H1 (cell line): ENCODE measurements around the gene PAF1. TPM values are rescaled to one million over a fixed set of nuclear protein-coding genes. Genes with fewer than 3 reads are reported as not detected.

ENCODE experiments used
- CTCF ChIA-PET: fragments of 300-600 bp; sonication (Branson Sonifier 250); formaldehyde crosslinking; loops from one replicate; lab custom pipeline; 2021; ENCODE audit not compliant: partially characterized antibody; lab: Charles Lee
- POLR2A ChIA-PET: fragments of 300-600 bp; sonication (Branson Sonifier 250); formaldehyde crosslinking; loops from one replicate; lab custom pipeline; 2021; ENCODE audit warnings: inconsistent platforms; ENCODE audit not compliant: partially characterized antibody; lab: Charles Lee
- DNase-seq, 2 experiments: peaks; one replicate each; pipeline versions ENCODE4 v3.0.0 to v3.0.0-alpha.2; 2010 to 2022; ENCODE audit warnings: low spot score in 2 of 2, low read depth in 1 of 2, mixed read lengths in 1 of 2
- FAIRE-seq: peaks from 2 replicates; lab custom pipeline; 2011; peaks lifted over from hg19 to GRCh38; lab: Jason Lieb, UNC
- H2AFZ ChIP-seq: 2 replicates; pipeline ENCODE4 v1.8.1; 2012; ENCODE audit warnings: low read length, inconsistent platforms
- H2AK5ac ChIP-seq: 2 replicates; pipeline ENCODE4 v1.6.1; 2013; ENCODE audit warnings: low read depth, low read length
- H2BK120ac ChIP-seq: replicated peaks from 2 replicates; pipeline ENCODE3; 2013; ENCODE audit warnings: low read depth, low read length, inconsistent platforms
- H2BK12ac ChIP-seq: 2 replicates; pipeline ENCODE4 v1.6.1; 2013; ENCODE audit warnings: low read depth, low read length
- H2BK15ac ChIP-seq: 2 replicates; pipeline ENCODE4 v1.6.1; 2013; ENCODE audit warnings: low read length
- H2BK20ac ChIP-seq: 2 replicates; pipeline ENCODE4 v1.6.1; 2013; ENCODE audit warnings: low read length
- H2BK5ac ChIP-seq: 2 replicates; pipeline ENCODE4 v1.6.1; 2013; ENCODE audit warnings: low read depth, low read length
- H3K14ac ChIP-seq: 2 replicates; pipeline ENCODE4 v1.6.1; 2013; ENCODE audit warnings: inconsistent platforms; ENCODE audit not compliant: insufficient read length
- H3K18ac ChIP-seq: 2 replicates; pipeline ENCODE4 v1.6.1; 2013; ENCODE audit warnings: low read length; ENCODE audit errors: extremely low read depth
- H3K23ac ChIP-seq: 2 replicates; pipeline ENCODE4 v1.6.1; 2013; ENCODE audit warnings: inconsistent platforms; ENCODE audit not compliant: insufficient read length
- H3K23me2 ChIP-seq: 2 replicates; pipeline ENCODE4 v1.6.1; 2013; ENCODE audit warnings: low read depth, low read length
- H3K27ac ChIP-seq: 2 replicates; pipeline ENCODE4 v1.6.1; 2011; ENCODE audit warnings: low read depth, low read length, inconsistent platforms
- H3K27me3 ChIP-seq, 4 experiments: replicated peaks in 1 of 4; 1 replicate in 1 of 4; 2 replicates in 3 of 4; pipeline versions ENCODE4 v1.6.1 to v1.8.1; 2011 to 2013; ENCODE audit warnings: low read length in 3 of 4, mild to moderate bottlenecking in 3 of 4, inconsistent platforms in 2 of 4, mixed read lengths in 2 of 4, moderate library complexity in 1 of 4; ENCODE audit not compliant: control insufficient read depth in 3 of 4, insufficient read depth in 3 of 4; ENCODE audit errors: extremely low read depth in 1 of 4
- H3K36me3 ChIP-seq, 4 experiments: 2 replicates each; pipeline versions ENCODE4 v1.6.1 to v1.8.1; 2011 to 2013; ENCODE audit warnings: mild to moderate bottlenecking in 4 of 4, low read length in 3 of 4, moderate library complexity in 2 of 4, control low read depth in 1 of 4, inconsistent platforms in 1 of 4; ENCODE audit not compliant: insufficient read depth in 4 of 4, control insufficient read depth in 2 of 4
- H3K4ac ChIP-seq: replicated peaks from 2 replicates; pipeline ENCODE3; 2013; ENCODE audit warnings: low read length, low read depth, mixed read lengths, inconsistent platforms; ENCODE audit not compliant: insufficient read length
- H3K4me1 ChIP-seq, 4 experiments: replicated peaks in 1 of 4; 1 replicate in 1 of 4; 2 replicates in 3 of 4; pipeline versions ENCODE4 v1.6.1 to v1.8.1; 2011 to 2013; ENCODE audit warnings: low read length in 3 of 4, inconsistent platforms in 2 of 4, mixed read lengths in 1 of 4; ENCODE audit not compliant: insufficient read depth in 4 of 4, control insufficient read depth in 3 of 4
- H3K4me2 ChIP-seq, 2 experiments: 2 replicates each; pipeline versions ENCODE4 v1.6.1 to v1.8.1; 2011 to 2013; ENCODE audit warnings: low read depth in 2 of 2, low read length in 2 of 2, control low read depth in 1 of 2, inconsistent platforms in 1 of 2, mild to moderate bottlenecking in 1 of 2; ENCODE audit not compliant: insufficient read depth in 1 of 2
- H3K4me3 ChIP-seq, 4 experiments: fragments of 200-600, 300-600 bp in 1 of 4; sonication (generic), shearing (Covaris generic), sonication (Bioruptor Twin) in 1 of 4; 2 replicates each; pipeline versions ENCODE4 v1.5.1 to v1.8.1; 2011 to 2016; ENCODE audit warnings: low read length in 4 of 4, low read depth in 3 of 4, control low read depth in 2 of 4, inconsistent platforms in 2 of 4, mild to moderate bottlenecking in 2 of 4, mixed read lengths in 1 of 4, moderate library complexity in 1 of 4; ENCODE audit not compliant: insufficient read depth in 2 of 4; ENCODE audit errors: extremely low read depth in 1 of 4
- H3K56ac ChIP-seq: replicated peaks from 2 replicates; pipeline ENCODE3; 2013; ENCODE audit warnings: low read depth, mild to moderate bottlenecking, mixed read lengths, low read length, inconsistent platforms; ENCODE audit not compliant: insufficient read length
- H3K79me1 ChIP-seq: 2 replicates; pipeline ENCODE4 v1.6.1; 2013; ENCODE audit warnings: low read depth, low read length, control low read depth
- H3K79me2 ChIP-seq, 2 experiments: 2 replicates each; pipeline versions ENCODE4 v1.6.1 to v1.8.1; 2012 to 2013; ENCODE audit warnings: low read length in 2 of 2, mild to moderate bottlenecking in 2 of 2, inconsistent platforms in 1 of 2; ENCODE audit not compliant: insufficient read depth in 2 of 2, control insufficient read depth in 1 of 2
- H3K9ac ChIP-seq, 4 experiments: replicated peaks in 1 of 4; 1 replicate in 1 of 4; 2 replicates in 3 of 4; pipeline versions ENCODE4 v1.6.1 to v1.8.1; 2011 to 2013; ENCODE audit warnings: low read depth in 3 of 4, low read length in 3 of 4, control low read depth in 2 of 4, mild to moderate bottlenecking in 2 of 4, moderate library complexity in 2 of 4, inconsistent platforms in 1 of 4; ENCODE audit errors: extremely low read depth in 1 of 4
- H3K9me3 ChIP-seq, 2 experiments: 2 replicates each; pipeline versions ENCODE4 v1.6.1 to v1.8.1; 2012 to 2013; ENCODE audit warnings: mild to moderate bottlenecking in 2 of 2, moderate library complexity in 2 of 2, control low read depth in 1 of 2, inconsistent platforms in 1 of 2, low read depth in 1 of 2, low read length in 1 of 2, mixed read lengths in 1 of 2; ENCODE audit not compliant: insufficient read depth in 2 of 2
- H4K20me1 ChIP-seq, 2 experiments: replicated peaks in 1 of 2; 2 replicates each; pipeline versions ENCODE3 to v1.8.1; 2011 to 2013; ENCODE audit warnings: inconsistent platforms in 2 of 2, low read length in 2 of 2, mild to moderate bottlenecking in 1 of 2; ENCODE audit not compliant: insufficient read depth in 2 of 2, control insufficient read depth in 1 of 2
- H4K5ac ChIP-seq: 2 replicates; pipeline ENCODE4 v1.6.1; 2013; ENCODE audit warnings: low read length, low read depth, mixed read lengths, inconsistent platforms; ENCODE audit not compliant: insufficient read length
- H4K8ac ChIP-seq: 2 replicates; pipeline ENCODE4 v1.8.0; 2013; ENCODE audit warnings: mild to moderate bottlenecking, moderate library complexity, low read length, inconsistent platforms; ENCODE audit not compliant: insufficient read depth; ENCODE audit errors: extremely low read depth
- H4K91ac ChIP-seq: replicated peaks from 2 replicates; pipeline ENCODE3; 2013; ENCODE audit warnings: low read length, mixed read lengths, inconsistent platforms; ENCODE audit not compliant: insufficient read length
- BACH1 ChIP-seq: IDR thresholded peaks from 2 replicates; pipeline ENCODE4 v1.6.1; 2012; ENCODE audit warnings: low read length, improper control_type of control experiment
- KDM5A ChIP-seq: fragments of 200-600 bp; IDR thresholded peaks from 2 replicates; pipeline ENCODE4 v1.7.1; 2012; ENCODE audit warnings: mild to moderate bottlenecking, low read length, inconsistent platforms, mixed read lengths
- NRF1 ChIP-seq: IDR thresholded peaks from 2 replicates; pipeline ENCODE4 v1.6.1; 2011; ENCODE audit warnings: mild to moderate bottlenecking, low read depth, low read length, improper control_type of control experiment
- POLR2A ChIP-seq, 2 experiments: IDR thresholded peaks; 1 replicate in 1 of 2; 2 replicates in 1 of 2; pipeline ENCODE4 v1.6.1; 2011; ENCODE audit warnings: low read depth in 2 of 2, low read length in 2 of 2, mild to moderate bottlenecking in 2 of 2; ENCODE audit errors: control extremely low read depth in 1 of 2
- RNF2 ChIP-seq: fragments of 200-900, 300-1000 bp; sonication (generic); IDR thresholded peaks from 2 replicates; pipeline ENCODE4 v1.7.1; 2016; ENCODE audit warnings: borderline replicate concordance, low read depth, mild to moderate bottlenecking, antibody characterized with exemption, low read length; ENCODE audit not compliant: poor library complexity, severe bottlenecking; ENCODE audit errors: missing control alignments
- SAP30 ChIP-seq: fragments of 300-600 bp; sonication (generic); IDR thresholded peaks from 2 replicates; pipeline ENCODE4 v1.7.1; 2012; ENCODE audit warnings: low read length, moderate library complexity, mild to moderate bottlenecking, inconsistent platforms; ENCODE audit not compliant: insufficient read depth, insufficient replicate concordance
- SIRT6 ChIP-seq: IDR thresholded peaks from one replicate; pipeline ENCODE4 v1.7.1; 2012; ENCODE audit warnings: low read length, inconsistent platforms
- YY1 ChIP-seq: IDR thresholded peaks from 2 replicates; pipeline ENCODE4 v1.6.1; 2011; ENCODE audit warnings: low read depth, mild to moderate bottlenecking, low read length
- WGBS, 2 experiments: shearing (Covaris generic) in 1 of 2; methylation state at CpG; one replicate each; pipeline versions ENCODE4 v1.1.6 to v1.1.7; 2013 to 2015; ENCODE audit warnings: low lambda C conversion rate in 2 of 2, mixed read lengths in 2 of 2, inconsistent platforms in 1 of 2, low coverage in 1 of 2, missing lambda C conversion rate in 1 of 2; ENCODE audit not compliant: insufficient replicate concordance in 2 of 2, insufficient coverage in 1 of 2, insufficient read length in 1 of 2; ENCODE audit errors: extremely low coverage in 1 of 2, missing lambda C conversion rate in 1 of 2; 5-methylcytosine and 5-hydroxymethylcytosine counted together
- polyA plus RNA-seq, 7 experiments: library from polyadenylated mRNA; depleted of rRNA in 3 of 7; stranded (reverse) in 5 of 7; unstranded in 2 of 7; fragments of >200 nt in 5 of 7; fragments of 200-250 nt in 2 of 7; gene quantifications; 1 replicate in 5 of 7; 2 replicates in 1 of 7; 4 replicates in 1 of 7; pipeline versions ENCODE4 v1.2.1 to v1.2.3, GENCODE V29; 2011 to 2013; ENCODE audit warnings: missing spikeins in 2 of 7, mixed read lengths in 2 of 7
- total RNA-seq: library from RNA; stranded (reverse); fragmentation: NEBNext Ultra II Directional; extraction: Animal tissue kit (Norgen Biotek cat#: 25700); gene quantifications from 2 replicates; pipeline ENCODE4 v1.2.1, GENCODE V29; 2021
- TF ChIP-seq, protein P1 (sequence below): IDR thresholded peaks from 2 replicates; pipeline ENCODE4 v1.6.1; 2011; ENCODE audit warnings: low read length, improper control_type of control experiment

PAF1 gene
- total and polyA plus RNA-seq, 2 of the 8 experiments (the other 6 are each of a cell fraction or from before 2014, with no cell fraction given): 31.4 to 58.6 TPM

DNA sequence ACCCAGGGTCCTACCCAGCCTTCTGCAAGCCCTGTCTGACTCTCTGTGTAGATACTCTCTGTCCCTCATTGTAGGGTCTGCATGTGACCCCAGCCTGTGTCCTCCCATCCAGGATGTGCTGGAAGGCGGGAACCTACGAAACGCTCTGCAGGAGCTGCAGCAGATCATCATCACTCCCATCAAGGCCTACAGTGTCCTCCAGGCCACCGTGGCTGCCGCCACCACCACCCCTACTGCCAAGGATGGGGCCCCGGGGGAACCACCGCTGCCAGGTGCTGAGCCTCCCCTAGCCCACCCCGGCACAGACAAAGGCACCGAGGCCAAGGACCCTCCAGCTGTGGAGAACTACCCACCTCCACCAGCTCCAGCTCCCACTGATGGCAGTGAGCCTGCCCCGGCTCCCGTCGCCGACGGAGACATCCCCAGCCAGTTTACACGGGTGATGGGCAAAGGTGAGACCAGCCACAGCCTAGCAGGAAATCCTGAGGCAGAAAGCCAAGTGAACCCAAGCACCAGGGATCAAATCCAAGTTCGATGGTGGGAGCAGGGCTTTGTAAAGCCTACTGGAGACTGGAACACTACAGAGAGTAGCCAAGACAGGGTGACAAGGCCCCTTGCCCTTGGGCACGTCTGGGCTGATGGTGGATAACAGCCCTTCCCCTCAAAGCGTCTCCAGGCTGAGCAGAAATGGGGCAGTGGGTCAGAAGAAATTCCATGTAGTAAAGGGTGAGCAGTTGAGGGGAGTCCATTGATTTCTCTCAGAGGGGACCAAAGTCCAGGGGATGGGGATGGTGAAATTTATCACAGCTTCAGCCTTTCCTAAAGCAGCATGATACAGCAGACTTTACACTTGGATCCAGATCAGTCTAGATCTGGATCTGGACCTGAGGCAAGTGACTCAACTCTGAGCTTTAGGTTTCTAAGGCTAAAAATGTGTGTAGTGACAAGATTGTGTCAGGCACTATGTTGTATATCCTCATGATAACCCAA is 13.2 kb downstream of the PAF1 start:
- no peak overlapping the region for H3K23ac ChIP-seq
- H3K79me1 ChIP-seq: no peaks in the 10 kb centered on the region; the same call in 1 of the 2 replicates
- no peak overlapping the region for H2AK5ac ChIP-seq
- ChIA-PET CTCF (no interaction called here), POLR2A (interaction anchor here (0.8 kb wide), 1 partner anchor 32 kb away, joined by 4 read pairs; no protein-coding TSS in a partner anchor)
- DNase-seq (no peak), FAIRE-seq (no peak)
- no peak overlapping the region for H4K91ac ChIP-seq
- H3K56ac ChIP-seq: no peak overlapping the region
- H2BK20ac ChIP-seq: no peak overlapping the region
- no peaks in the 10 kb centered on the region for H3K27me3 ChIP-seq
- H3K14ac ChIP-seq: no peak overlapping the region
- no peaks in the 10 kb centered on the region for H3K79me2 ChIP-seq
- no peak overlapping the region for H3K9ac ChIP-seq
- H3K23me2 ChIP-seq: no peaks in the 10 kb centered on the region; the same call in 1 of the 2 replicates
- H2BK5ac ChIP-seq: no peak overlapping the region
- WGBS, 2 experiments: 89% methylated on average over 17 of the region's 18 CpGs; no CpG with 5 or more reads in 1 of the 2 experiments
- peaks cover 9 to 14% of the 10 kb centered on the region in 2 experiments for H4K20me1 ChIP-seq
- peaks cover 43 to 80% (median 65%) of the 10 kb centered on the region in 4 experiments for H3K36me3 ChIP-seq
- no peak overlapping the region for H3K4ac ChIP-seq
- H3K4me1 ChIP-seq: no peaks in the 10 kb centered on the region
- H2AFZ ChIP-seq: no peak overlapping the region
- no peak overlapping the region for H2BK12ac ChIP-seq
- H3K4me3 ChIP-seq: no peak overlapping the region
- no peak overlapping the region for H2BK15ac ChIP-seq
- no peak overlapping the region for H3K18ac ChIP-seq
- H3K4me2 ChIP-seq: no peak overlapping the region
- H4K8ac ChIP-seq: no peak overlapping the region
- no peak overlapping the region for H2BK120ac ChIP-seq
- no peak overlapping the region for H3K27ac ChIP-seq
- no peaks in the 10 kb centered on the region for H3K9me3 ChIP-seq
- H4K5ac ChIP-seq: no peak overlapping the region
- TF ChIP-seq KDM5A: no peak
- TF ChIP-seq NRF1: no peak
- no peak for TF ChIP-seq BACH1
- no peak for TF ChIP-seq POLR2A (IDR thresholded peaks at IDR 0.05; ENCODE audit: control extremely low read depth in 1 of 2, low read depth in 2 of 2, low read length in 2 of 2)
- TF ChIP-seq RNF2: no peak
- TF ChIP-seq SIRT6: no peak
- no peak for TF ChIP-seq YY1
- TF ChIP-seq, protein P1, sequence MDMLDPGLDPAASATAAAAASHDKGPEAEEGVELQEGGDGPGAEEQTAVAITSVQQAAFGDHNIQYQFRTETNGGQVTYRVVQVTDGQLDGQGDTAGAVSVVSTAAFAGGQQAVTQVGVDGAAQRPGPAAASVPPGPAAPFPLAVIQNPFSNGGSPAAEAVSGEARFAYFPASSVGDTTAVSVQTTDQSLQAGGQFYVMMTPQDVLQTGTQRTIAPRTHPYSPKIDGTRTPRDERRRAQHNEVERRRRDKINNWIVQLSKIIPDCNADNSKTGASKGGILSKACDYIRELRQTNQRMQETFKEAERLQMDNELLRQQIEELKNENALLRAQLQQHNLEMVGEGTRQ: no peak
- no peak for TF ChIP-seq SAP30
